ENCODE measurements around the gene LANCL1.

Gene LANCL1

DNA sequence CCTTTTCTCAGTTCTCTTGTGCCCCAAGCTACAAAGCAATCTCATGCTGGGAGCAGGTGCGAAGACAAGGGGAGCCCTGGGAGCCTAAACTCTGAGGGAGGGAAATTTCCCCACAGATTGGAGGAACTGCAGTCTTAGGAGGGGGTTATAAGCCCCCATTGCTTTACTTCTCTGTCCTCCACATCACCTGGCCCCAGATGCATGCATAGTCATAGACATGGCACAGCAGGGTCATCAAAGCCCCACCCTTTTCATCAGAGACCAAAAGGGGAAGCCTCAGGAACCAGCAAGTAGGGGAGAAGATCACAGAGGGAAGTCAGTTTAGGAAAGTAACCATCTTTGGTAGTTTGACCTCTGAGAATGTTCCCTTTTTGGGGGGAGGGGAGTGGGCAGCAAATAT is 33.7 kb downstream of the LANCL1 start:
- H3K9me3 ChIP-seq (ENCODE audit: insufficient read depth, low read length, severe bottlenecking), result peaks cover 2% of the 10 kb centered on the region
- no peaks in the 10 kb centered on the region for H3K4me1 ChIP-seq (ENCODE audit: insufficient read depth, low read length)
- ATAC-seq (ENCODE audit: insufficient read depth, low read depth) (no peak), DNase-seq (no peak)
- no peak for TF ChIP-seq EZH2 (IDR thresholded peaks at IDR 0.05; ENCODE audit: borderline replicate concordance, low read depth, low read length, severe bottlenecking)
- TF ChIP-seq CTCF (IDR thresholded peaks at IDR 0.05; ENCODE audit: borderline replicate concordance, extremely low read depth, low read length, poor library complexity, severe bottlenecking), result no peak
- H4K20me1 ChIP-seq (ENCODE audit: insufficient read depth, low read length), result peaks cover 10% of the 10 kb centered on the region; the same call in 1 of the 2 replicates
- no peak overlapping the region for H3K4me2 ChIP-seq (ENCODE audit: insufficient read depth, low read length)
- H3K9ac ChIP-seq (ENCODE audit: low read depth, low read length), result no peak overlapping the region
- H2AFZ ChIP-seq (ENCODE audit: low read depth, low read length), result no peak overlapping the region
- no peak overlapping the region for H3K4me3 ChIP-seq (ENCODE audit: low read depth in 1 of 2, low read length in 2 of 2)
- no peak overlapping the region for H3K27ac ChIP-seq (ENCODE audit: low read length)
- H3K79me2 ChIP-seq (ENCODE audit: insufficient read depth, low read length), result peaks cover 10% of the 10 kb centered on the region; the same call in 1 of the 2 replicates
- no peaks in the 10 kb centered on the region for H3K27me3 ChIP-seq (ENCODE audit: insufficient read depth, low read length, poor library complexity)
- H3K36me3 ChIP-seq (ENCODE audit: insufficient read depth, low read length), result peaks cover 57% of the 10 kb centered on the region; the same call in 1 of the 2 replicates

DNA sequence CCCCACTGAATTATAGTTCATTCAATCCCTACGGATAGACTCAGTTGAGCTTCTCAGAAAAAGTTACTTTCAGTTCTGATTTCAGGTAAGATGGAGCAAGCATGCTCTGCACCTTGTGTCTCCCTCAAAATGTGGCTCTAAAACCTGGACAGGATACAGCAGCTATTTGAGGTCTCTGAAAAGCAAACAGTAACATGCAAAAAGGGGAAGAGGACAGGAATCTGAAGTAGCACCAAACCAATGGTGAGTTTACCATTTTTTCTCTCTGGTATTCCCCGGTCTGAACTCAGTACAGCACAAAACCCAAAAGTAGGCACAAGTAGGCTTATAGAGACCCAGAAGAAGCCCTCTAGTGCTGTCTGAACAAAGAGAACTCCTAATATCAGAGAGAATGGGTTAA is 34.1 kb downstream of the LANCL1 start:
- H4K20me1 ChIP-seq (ENCODE audit: insufficient read depth, low read length), result peaks cover 10% of the 10 kb centered on the region; the same call in 1 of the 2 replicates
- TF ChIP-seq EZH2 (IDR thresholded peaks at IDR 0.05; ENCODE audit: borderline replicate concordance, low read depth, low read length, severe bottlenecking), result no peak
- TF ChIP-seq CTCF (IDR thresholded peaks at IDR 0.05; ENCODE audit: borderline replicate concordance, extremely low read depth, low read length, poor library complexity, severe bottlenecking), result no peak
- no peak overlapping the region for H3K27ac ChIP-seq (ENCODE audit: low read length)
- no peak overlapping the region for H3K9ac ChIP-seq (ENCODE audit: low read depth, low read length)
- peaks cover 6% of the 10 kb centered on the region; the same call in 1 of the 2 replicates for H3K79me2 ChIP-seq (ENCODE audit: insufficient read depth, low read length)
- no peak for DNase-seq
- ATAC-seq (ENCODE audit: insufficient read depth, low read depth), result no peak
- no peaks in the 10 kb centered on the region for H3K27me3 ChIP-seq (ENCODE audit: insufficient read depth, low read length, poor library complexity)
- H3K4me1 ChIP-seq (ENCODE audit: insufficient read depth, low read length), result no peaks in the 10 kb centered on the region
- H3K4me2 ChIP-seq (ENCODE audit: insufficient read depth, low read length), result no peak overlapping the region
- H3K36me3 ChIP-seq (ENCODE audit: insufficient read depth, low read length), result peaks cover 59% of the 10 kb centered on the region; the same call in 1 of the 2 replicates
- no peaks in the 10 kb centered on the region for H3K9me3 ChIP-seq (ENCODE audit: insufficient read depth, low read length, severe bottlenecking)
- H2AFZ ChIP-seq (ENCODE audit: low read depth, low read length), result no peak overlapping the region
- H3K4me3 ChIP-seq (ENCODE audit: low read depth in 1 of 2, low read length in 2 of 2), result no peak overlapping the region

- H3K4me2 ChIP-seq (ENCODE audit: insufficient read depth, low read length), result no peak overlapping the region
- no peaks in the 10 kb centered on the region for H3K27me3 ChIP-seq (ENCODE audit: insufficient read depth, low read length, poor library complexity)
- H3K36me3 ChIP-seq (ENCODE audit: insufficient read depth, low read length), result peaks cover 79% of the 10 kb centered on the region
These were observed 36.4 kb downstream of the LANCL1 start for GRCh38 chr2:210440206-210440605.

More at GRCh38 chr2:210440206-210440605, 36.4 kb downstream of the LANCL1 start:
- H3K9me3 ChIP-seq (ENCODE audit: insufficient read depth, low read length, severe bottlenecking), result no peaks in the 10 kb centered on the region
- no peak overlapping the region for H2AFZ ChIP-seq (ENCODE audit: low read depth, low read length)
- H4K20me1 ChIP-seq (ENCODE audit: insufficient read depth, low read length), result peaks cover 10% of the 10 kb centered on the region; the same call in 1 of the 2 replicates
- no peak overlapping the region for H3K27ac ChIP-seq (ENCODE audit: low read length)
- ATAC-seq (ENCODE audit: insufficient read depth, low read depth) (no peak), DNase-seq (no peak)
- TF ChIP-seq CTCF (IDR thresholded peaks at IDR 0.05; ENCODE audit: borderline replicate concordance, extremely low read depth, low read length, poor library complexity, severe bottlenecking) (no peak), EZH2 (IDR thresholded peaks at IDR 0.05; ENCODE audit: borderline replicate concordance, low read depth, low read length, severe bottlenecking) (no peak)
- H3K4me3 ChIP-seq (ENCODE audit: low read depth in 1 of 2, low read length in 2 of 2), result no peak overlapping the region
- H3K9ac ChIP-seq (ENCODE audit: low read depth, low read length), result no peak overlapping the region
- H3K4me1 ChIP-seq (ENCODE audit: insufficient read depth, low read length), result no peaks in the 10 kb centered on the region
- H3K79me2 ChIP-seq (ENCODE audit: insufficient read depth, low read length), result 0 out of 2 replicates have a peak, but pooled peaks cover 4% of the 10 kb centered on the region
